Upper lobe of left lung (tissue), 6 donors: ENCODE data around the gene RBMX. TPM values are rescaled to one million over a fixed set of nuclear protein-coding genes. Genes with fewer than 3 reads are reported as not detected.

Source experiments
- ATAC-seq, 2 donors: fragments of 200-7000 bp; cut with Tn5 transposase; one replicate each; pipeline ENCODE4 v1.9.1; 2022; ENCODE audit warnings: mild to moderate bottlenecking in 2 of 2, moderate library complexity in 2 of 2; ENCODE audit not compliant: low FRiP score in 2 of 2
- DNase-seq, 2 donors: peaks; one replicate each; pipeline ENCODE4 v3.0.0-alpha.2; 2019 to 2020
- H3K27ac ChIP-seq, 4 donors: fragments of 200-600 bp; sonication (generic); one replicate each; pipeline ENCODE4 v1.5.1; 2016 to 2019
- H3K27me3 ChIP-seq, 4 donors: fragments of 200-600 bp; sonication (generic); one replicate each; pipeline ENCODE4 v1.5.1; 2017 to 2019
- H3K36me3 ChIP-seq, 4 donors: fragments of 200-600 bp; sonication (generic); one replicate each; pipeline ENCODE4 v1.5.1; 2016 to 2019
- H3K4me1 ChIP-seq, 4 donors: fragments of 200-600 bp; sonication (generic); one replicate each; pipeline ENCODE4 v1.5.1; 2018 to 2019
- H3K4me3 ChIP-seq, 4 donors: fragments of 200-600 bp; sonication (generic); one replicate each; pipeline ENCODE4 v1.5.1; 2017 to 2019; ENCODE audit warnings: mild to moderate bottlenecking in 2 of 4, moderate library complexity in 1 of 4
- H3K9me3 ChIP-seq, 4 donors: fragments of 200-600 bp; sonication (generic); one replicate each; pipeline ENCODE4 v1.5.1; 2018 to 2019
- CTCF ChIP-seq, 6 experiments: fragments of 450-650 bp in 4 of 6; fragments of 200-600 bp in 2 of 6; sonication (generic) in 2 of 6; IDR thresholded peaks; one replicate each; pipeline ENCODE4 v1.5.1; 2016 to 2019; ENCODE audit warnings: antibody characterized with exemption in 6 of 6
- EP300 ChIP-seq, 4 donors: sonication (generic); formaldehyde crosslinking; IDR thresholded peaks; one replicate each; pipeline ENCODE4 v1.5.1; 2017; ENCODE audit warnings: antibody characterized with exemption in 4 of 4, control low read depth in 2 of 4
- POLR2A ChIP-seq, 4 donors: fragments of 450-650 bp; IDR thresholded peaks; one replicate each; pipeline ENCODE4 v1.5.1; 2016 to 2017; ENCODE audit warnings: antibody characterized with exemption in 4 of 4, mild to moderate bottlenecking in 2 of 4
- POLR2AphosphoS5 ChIP-seq, 2 donors: sonication (generic); formaldehyde crosslinking; IDR thresholded peaks; one replicate each; pipeline ENCODE4 v1.5.1; 2017; ENCODE audit warnings: antibody characterized with exemption in 2 of 2
- WGBS, 2 donors: methylation state at CpG; one replicate each; pipeline ENCODE4 v1.1.5; 2017 to 2018; 5-methylcytosine and 5-hydroxymethylcytosine counted together
- total RNA-seq, 6 donors: library from RNA; depleted of rRNA in 4 of 6; stranded (reverse); fragments of >200 nt in 4 of 6; gene quantifications; one replicate each; pipeline versions ENCODE4 v1.1.0 to v1.2.1, GENCODE V29; 2016 to 2021
- donor health status: DM: no; HTN: no; CAD: no; lungs with moderate emphysema.
- donor health status: DM: no; HTN: yes; CAD: no; lungs with severe emphysema.

Gene RBMX
- total RNA-seq, 6 donors from 2014 or later: 97.9 to 206 (median 149) TPM

- TF ChIP-seq EP300 (IDR thresholded peaks at IDR 0.05) (no peak), POLR2AphosphoS5 (IDR thresholded peaks at IDR 0.05) (no peak), CTCF (IDR thresholded peaks at IDR 0.05) (no peak), POLR2A (IDR thresholded peaks at IDR 0.05) (no peak)
- Histone ChIP-seq H3K4me1 (peaks cover 3 to 13% (median 5%) of the 10 kb centered on the region in 4 donors), H3K27ac (peak overlapping the region in 1 of 4 donors; percentile 64), H3K27me3 (no peaks in the 10 kb centered on the region), H3K36me3 (peaks cover 0 to 12% (median 0%) of the 10 kb centered on the region in 4 donors), H3K9me3 (no peaks in the 10 kb centered on the region), H3K4me3 (no peak overlapping the region)
- ATAC-seq (no peak), DNase-seq (no peak)
- 92 to 94% methylated on average over 3 of the region's 3 CpGs for WGBS, 2 donors
These were observed 29.0 kb downstream of the RBMX start for GRCh38 chrX:136851526-136851925.

- TF ChIP-seq POLR2AphosphoS5 (IDR thresholded peaks at IDR 0.05) (no peak), POLR2A (IDR thresholded peaks at IDR 0.05) (no peak), EP300 (IDR thresholded peaks at IDR 0.05) (no peak), CTCF (IDR thresholded peaks at IDR 0.05) (no peak)
- Histone ChIP-seq H3K4me3 (no peak overlapping the region), H3K27me3 (no peaks in the 10 kb centered on the region), H3K27ac (peak overlapping the region; percentile 4 to 64 (median 42)), H3K36me3 (peaks cover 0 to 12% (median 0%) of the 10 kb centered on the region in 4 donors), H3K9me3 (no peaks in the 10 kb centered on the region), H3K4me1 (peaks cover 3 to 13% (median 5%) of the 10 kb centered on the region in 4 donors)
- ATAC-seq (no peak), DNase-seq (peak in 1 of 2 donors; percentile 33)
- 33 to 52% methylated on average over 9 of the region's 9 CpGs for WGBS, 2 donors
These were observed 29.9 kb downstream of the RBMX start for GRCh38 chrX:136850441-136851175.

- no peak overlapping the region for H3K4me3 ChIP-seq
- no peaks in the 10 kb centered on the region for H3K9me3 ChIP-seq
- WGBS, 2 donors: 76 to 87% methylated on average over 3 of the region's 3 CpGs
- no peak for DNase-seq
- TF ChIP-seq POLR2A (IDR thresholded peaks at IDR 0.05): no peak
- no peak for TF ChIP-seq CTCF (IDR thresholded peaks at IDR 0.05)
- TF ChIP-seq EP300 (IDR thresholded peaks at IDR 0.05): no peak
- no peak for TF ChIP-seq POLR2AphosphoS5 (IDR thresholded peaks at IDR 0.05)
- H3K36me3 ChIP-seq: peaks cover 0 to 12% (median 0%) of the 10 kb centered on the region in 4 donors
- peak overlapping the region in 1 of 4 donors; percentile 28 for H3K27ac ChIP-seq
- ATAC-seq: no peak
- H3K4me1 ChIP-seq: peaks cover 3 to 13% (median 5%) of the 10 kb centered on the region in 4 donors
- no peaks in the 10 kb centered on the region for H3K27me3 ChIP-seq
These were observed 31.1 kb downstream of the RBMX start for GRCh38 chrX:136849395-136849794.

- H3K27ac ChIP-seq: peak overlapping the region in 1 of 4 donors; percentile 35
- H3K36me3 ChIP-seq: peaks cover 0 to 12% (median 0%) of the 10 kb centered on the region in 4 donors
- H3K9me3 ChIP-seq: no peaks in the 10 kb centered on the region
- H3K4me1 ChIP-seq: peaks cover 3 to 13% (median 5%) of the 10 kb centered on the region in 4 donors
- TF ChIP-seq CTCF (IDR thresholded peaks at IDR 0.05): no peak
- no peak for TF ChIP-seq POLR2AphosphoS5 (IDR thresholded peaks at IDR 0.05)
- no peak for TF ChIP-seq EP300 (IDR thresholded peaks at IDR 0.05)
- no peak for TF ChIP-seq POLR2A (IDR thresholded peaks at IDR 0.05)
- ATAC-seq (no peak), DNase-seq (no peak)
- no peak overlapping the region for H3K4me3 ChIP-seq
- 65 to 70% methylated on average over 2 of the region's 2 CpGs for WGBS, 2 donors
- H3K27me3 ChIP-seq: no peaks in the 10 kb centered on the region
These were observed 32.7 kb downstream of the RBMX start for GRCh38 chrX:136847874-136848273.
